H7 (cell line): ENCODE results near the gene ARMC9. TPM values are rescaled to one million over a fixed set of nuclear protein-coding genes. Genes with fewer than 3 reads are reported as not detected.

Source experiments
- DNase-seq: peaks from one replicate; pipeline ENCODE4 v3.0.0; 2012
- H3K27me3 ChIP-seq: 2 replicates; pipeline ENCODE4 v1.6.0; 2011; ENCODE audit warnings: mild to moderate bottlenecking, low read length; ENCODE audit not compliant: control insufficient read depth, insufficient read depth
- H3K36me3 ChIP-seq: replicated peaks from 2 replicates; pipeline ENCODE4 v1.5.1; 2011; ENCODE audit warnings: low read length; ENCODE audit not compliant: control insufficient read depth, insufficient read depth
- H3K4me3 ChIP-seq: 2 replicates; pipeline ENCODE4 v1.5.1; 2011; ENCODE audit warnings: low read depth, mild to moderate bottlenecking, control low read depth, low read length, moderate library complexity; ENCODE audit not compliant: insufficient read depth
- total RNA-seq: library from RNA; depleted of rRNA; stranded (reverse); fragments of >200 nt; shearing (Covaris generic); gene quantifications from 2 replicates; pipeline ENCODE4 v1.2.3, GENCODE V29; 2014

ARMC9 gene
- total RNA-seq, 1 experiment from 2014 or later: 33.6 TPM

- Histone ChIP-seq H3K36me3 (peaks cover 6% of the 10 kb centered on the region), H3K4me3 (no peak overlapping the region), H3K27me3 (no peaks in the 10 kb centered on the region)
- no peak for DNase-seq
These were observed 9.3 kb downstream of the ARMC9 start for GRCh38 chr2:231207734-231208133.

GRCh38 chr2:231210782-231211181 lies 12.4 kb downstream of the ARMC9 start:
- Histone ChIP-seq H3K36me3 (peaks cover 4% of the 10 kb centered on the region), H3K4me3 (no peak overlapping the region), H3K27me3 (no peaks in the 10 kb centered on the region)
- DNase-seq: no peak

GRCh38 chr2:231211486-231211885 lies 13.1 kb downstream of the ARMC9 start:
- Histone ChIP-seq H3K36me3 (peaks cover 6% of the 10 kb centered on the region), H3K27me3 (no peaks in the 10 kb centered on the region), H3K4me3 (no peak overlapping the region)
- DNase-seq: no peak

- H3K4me3 ChIP-seq: no peak overlapping the region
- no peak for DNase-seq
- peaks cover 7% of the 10 kb centered on the region for H3K36me3 ChIP-seq
- no peaks in the 10 kb centered on the region for H3K27me3 ChIP-seq
These were observed 14.0 kb downstream of the ARMC9 start for GRCh38 chr2:231212329-231212845.

- Histone ChIP-seq H3K27me3 (no peaks in the 10 kb centered on the region), H3K36me3 (peaks cover 9% of the 10 kb centered on the region), H3K4me3 (no peak overlapping the region)
- DNase-seq: no peak
These were observed 15.7 kb downstream of the ARMC9 start for GRCh38 chr2:231213931-231214642.

- Histone ChIP-seq H3K4me3 (no peak overlapping the region), H3K27me3 (no peaks in the 10 kb centered on the region), H3K36me3 (peaks cover 16% of the 10 kb centered on the region)
- DNase-seq: no peak
These were observed 19.9 kb downstream of the ARMC9 start for GRCh38 chr2:231218366-231218765.

GRCh38 chr2:231219289-231219688 lies 20.9 kb downstream of the ARMC9 start:
- Histone ChIP-seq H3K27me3 (no peaks in the 10 kb centered on the region), H3K4me3 (no peak overlapping the region), H3K36me3 (peaks cover 16% of the 10 kb centered on the region)
- no peak for DNase-seq

- Histone ChIP-seq H3K27me3 (no peaks in the 10 kb centered on the region), H3K36me3 (peaks cover 11% of the 10 kb centered on the region), H3K4me3 (no peak overlapping the region)
- DNase-seq: no peak
These were observed 23.3 kb downstream of the ARMC9 start for GRCh38 chr2:231221761-231222160.

- no peak for DNase-seq
- peaks cover 10% of the 10 kb centered on the region for H3K36me3 ChIP-seq
- no peaks in the 10 kb centered on the region for H3K27me3 ChIP-seq
- no peak overlapping the region for H3K4me3 ChIP-seq
These were observed 24.0 kb downstream of the ARMC9 start for GRCh38 chr2:231222318-231223000.

GRCh38 chr2:231223001-231223375 lies 24.6 kb downstream of the ARMC9 start:
- Histone ChIP-seq H3K27me3 (no peaks in the 10 kb centered on the region), H3K36me3 (peaks cover 10% of the 10 kb centered on the region), H3K4me3 (no peak overlapping the region)
- DNase-seq: no peak

- Histone ChIP-seq H3K4me3 (no peak overlapping the region), H3K27me3 (no peaks in the 10 kb centered on the region), H3K36me3 (peaks cover 12% of the 10 kb centered on the region)
- no peak for DNase-seq
These were observed 25.1 kb downstream of the ARMC9 start for GRCh38 chr2:231223458-231223976.

- Histone ChIP-seq H3K36me3 (peaks cover 3% of the 10 kb centered on the region), H3K27me3 (no peaks in the 10 kb centered on the region), H3K4me3 (no peak overlapping the region)
- DNase-seq: peak; percentile 89
These were observed 29.1 kb downstream of the ARMC9 start for GRCh38 chr2:231227310-231228162.

- peak; percentile 26 for DNase-seq
- H3K27me3 ChIP-seq: no peaks in the 10 kb centered on the region
- H3K36me3 ChIP-seq: peaks cover 3% of the 10 kb centered on the region
- no peak overlapping the region for H3K4me3 ChIP-seq
These were observed 29.8 kb downstream of the ARMC9 start for GRCh38 chr2:231228223-231228622.

GRCh38 chr2:231228974-231229529 lies 30.6 kb downstream of the ARMC9 start:
- no peak for DNase-seq
- H3K27me3 ChIP-seq: no peaks in the 10 kb centered on the region
- peaks cover 3% of the 10 kb centered on the region for H3K36me3 ChIP-seq
- no peak overlapping the region for H3K4me3 ChIP-seq
